ENCODE data around the gene FOXK2.

FOXK2 gene

DNA sequence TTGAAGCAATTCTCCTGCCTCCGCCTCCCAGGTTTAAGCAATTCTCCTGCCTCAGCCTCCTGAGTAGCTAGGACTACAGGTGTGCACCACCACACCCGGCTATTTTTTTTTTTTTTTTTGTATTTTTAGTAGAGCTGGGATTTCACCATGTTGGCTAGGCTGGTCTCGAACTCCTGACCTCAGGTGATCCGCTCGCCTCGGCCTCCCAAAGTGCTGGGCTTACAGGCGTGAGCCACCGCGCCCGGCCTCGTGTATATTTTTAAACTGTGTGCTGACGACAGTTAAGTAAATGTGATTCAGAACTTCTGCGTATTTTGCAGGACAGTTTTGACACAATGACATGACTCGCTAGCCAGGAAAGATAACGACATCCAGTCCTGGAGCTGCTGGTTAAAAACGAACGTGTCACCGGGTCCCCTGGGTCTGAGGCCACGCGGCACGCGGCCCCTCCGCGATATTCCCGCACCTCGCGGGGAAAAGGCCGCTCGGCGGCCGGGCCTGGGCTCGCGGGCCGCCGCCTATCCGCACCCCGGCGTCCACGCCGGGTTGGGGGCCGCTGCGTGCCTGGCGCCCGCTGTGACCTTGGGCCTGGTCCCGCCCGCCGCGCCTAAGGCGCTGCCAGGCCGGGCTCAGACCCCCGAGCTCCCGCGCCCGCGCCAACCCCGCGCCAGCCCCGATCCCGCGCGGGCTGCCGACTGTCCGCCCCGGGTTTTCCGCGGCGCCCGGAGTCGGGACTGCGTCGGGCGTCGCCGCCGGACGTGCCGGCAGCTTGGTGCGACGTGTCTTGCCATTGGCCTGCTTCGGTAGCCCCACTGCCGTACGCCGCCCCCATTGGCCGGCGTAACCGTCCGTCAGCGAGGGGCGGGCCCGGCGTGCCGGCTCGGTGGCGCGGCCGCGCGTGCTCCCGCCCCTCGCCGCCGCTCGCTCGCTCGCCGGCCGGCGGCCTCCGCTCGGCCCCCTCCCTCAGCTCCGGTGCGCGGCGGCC is at the start of gene FOXK2:
FOXK2 (plus strand) TSS at position 907 of the 985 bp plus-strand sequence. CDS start 157 bp downstream, outside the sequence.
- peak; percentile 94 for DNase-seq

DNA sequence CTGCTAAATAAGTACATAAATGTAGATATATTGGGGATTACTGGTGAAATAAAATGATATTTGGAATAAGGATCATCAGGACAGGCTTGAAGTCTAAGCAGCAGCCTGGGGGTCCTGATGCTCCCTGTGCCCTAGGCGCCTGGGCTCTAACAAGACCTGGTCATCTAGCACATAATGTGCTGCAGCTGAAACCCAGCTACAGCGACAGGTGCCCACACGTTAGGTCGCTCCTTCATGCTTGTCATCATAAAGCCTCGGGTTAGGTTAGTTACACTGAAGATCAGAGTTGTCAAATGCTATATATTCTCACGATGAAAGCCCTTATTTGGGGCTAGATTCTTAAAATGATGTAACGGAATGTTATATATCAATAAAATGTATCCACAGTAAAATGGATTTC is 49.5 kb upstream of the FOXK2 start:
- DNase-seq = no peak

DNA sequence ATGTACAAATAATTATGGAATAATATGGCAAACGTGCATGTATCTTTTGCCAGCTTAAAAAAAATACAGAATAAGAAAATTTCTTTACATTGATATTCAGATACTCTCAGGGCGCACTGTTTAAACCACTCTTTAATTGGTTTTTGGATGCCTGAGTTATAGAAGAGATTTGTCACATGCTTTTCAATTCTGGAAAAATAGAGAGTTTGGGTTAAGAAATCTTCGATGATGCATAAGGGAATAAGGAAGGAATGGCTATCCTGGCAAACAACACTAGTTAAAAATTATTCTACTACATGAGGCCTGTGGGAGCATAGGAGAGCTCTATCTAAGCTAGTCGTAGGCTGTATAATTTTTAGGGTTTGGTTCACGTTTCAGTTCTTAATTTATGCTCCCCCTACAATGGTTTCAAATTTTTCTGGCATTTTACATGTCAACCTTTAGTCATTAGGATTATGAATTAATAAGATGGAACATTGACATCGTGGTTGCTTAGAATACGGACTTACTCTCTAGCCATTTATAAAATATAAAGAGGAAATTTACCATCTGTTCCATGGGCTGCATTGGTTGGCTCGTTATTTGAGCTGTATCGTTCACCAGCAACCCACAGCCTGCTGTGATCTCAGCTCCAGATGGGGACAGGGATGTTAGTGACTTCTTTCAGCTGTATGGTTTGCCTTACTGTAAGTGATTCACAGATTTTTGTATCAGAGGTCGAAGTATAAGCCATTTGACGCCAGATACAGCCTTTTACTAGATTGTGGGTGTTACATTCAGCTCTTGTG is 45.1 kb upstream of the FOXK2 start:
- DNase-seq = no peak

DNA sequence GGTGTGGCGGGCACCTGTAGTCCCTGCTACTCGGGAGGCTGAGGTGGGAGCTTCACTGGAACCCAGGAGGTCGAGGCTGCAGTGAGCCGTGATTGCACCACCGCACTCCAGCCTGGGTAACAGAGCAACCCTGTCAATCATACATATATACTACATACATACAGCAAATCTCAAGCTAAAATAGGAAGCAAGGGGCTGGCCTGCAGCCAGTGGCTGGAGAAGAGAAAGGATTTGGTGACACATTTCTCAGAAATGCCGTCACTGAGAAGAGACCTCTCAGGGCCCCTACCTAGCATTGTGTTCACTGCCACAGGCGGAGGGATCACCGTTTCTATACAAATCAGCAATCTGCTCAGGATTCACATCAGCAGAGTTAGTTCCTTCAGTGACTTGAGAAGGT is 44.1 kb upstream of the FOXK2 start:
- DNase-seq = no peak

DNA sequence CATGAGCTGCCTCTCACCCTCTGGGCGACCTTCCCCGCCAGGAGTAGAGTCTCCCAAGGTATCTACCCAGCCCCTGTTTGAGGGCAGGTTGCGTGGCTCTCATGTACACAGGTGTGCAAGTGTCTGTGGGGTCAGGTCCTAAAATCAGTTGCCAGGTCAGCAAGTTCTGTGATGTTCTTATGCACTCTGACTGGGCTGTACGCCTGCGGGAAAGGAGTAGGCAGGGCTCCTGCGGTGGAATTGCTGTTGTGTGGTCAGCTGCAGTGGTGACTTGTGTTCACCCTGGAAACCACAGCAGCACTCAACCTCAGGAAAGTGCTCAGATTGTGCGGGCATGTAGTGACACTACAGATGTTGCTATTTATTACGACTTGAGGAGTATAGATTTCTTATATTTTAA is 41.6 kb upstream of the FOXK2 start:
- no peak for DNase-seq

DNA sequence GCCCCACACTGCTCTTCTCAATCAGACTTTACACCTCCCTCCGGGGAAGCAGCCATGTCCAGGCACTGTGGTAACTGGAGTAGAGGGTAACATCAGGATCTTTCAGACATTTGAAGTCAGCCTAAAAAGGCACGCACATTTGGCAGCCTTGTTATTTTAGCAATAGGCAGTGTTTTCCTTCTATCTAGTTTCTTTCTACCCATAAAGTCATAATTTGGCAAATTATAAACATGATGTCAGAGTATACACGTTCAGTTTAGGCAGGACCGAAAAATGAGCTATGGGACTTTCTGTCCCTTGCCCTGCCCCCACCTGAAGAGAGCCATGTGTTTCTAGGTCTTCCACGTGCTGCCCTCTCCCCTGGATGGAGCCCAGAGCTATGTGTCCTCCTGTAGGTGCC is 39.9 kb upstream of the FOXK2 start:
- DNase-seq = no peak

DNA sequence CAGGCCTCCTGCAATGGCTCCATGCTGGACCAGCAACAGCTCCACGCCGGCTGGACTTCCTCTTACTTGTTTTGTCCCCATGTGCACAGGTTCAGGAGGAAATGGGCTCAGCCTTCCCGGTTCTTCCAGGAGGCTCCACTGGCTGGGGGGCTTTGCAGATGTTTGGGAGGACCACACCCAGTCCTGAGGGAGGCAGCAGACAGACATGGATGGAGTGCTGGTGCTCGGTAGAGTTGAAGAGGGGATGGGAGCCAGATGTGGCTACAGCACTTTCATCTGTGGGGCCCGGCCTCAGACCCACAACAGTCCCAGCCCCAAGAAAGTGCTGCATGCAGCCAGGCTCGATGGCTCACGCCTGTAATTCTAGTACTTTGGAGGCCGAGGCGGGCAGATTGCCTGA is 39.2 kb upstream of the FOXK2 start:
- DNase-seq = no peak

DNA sequence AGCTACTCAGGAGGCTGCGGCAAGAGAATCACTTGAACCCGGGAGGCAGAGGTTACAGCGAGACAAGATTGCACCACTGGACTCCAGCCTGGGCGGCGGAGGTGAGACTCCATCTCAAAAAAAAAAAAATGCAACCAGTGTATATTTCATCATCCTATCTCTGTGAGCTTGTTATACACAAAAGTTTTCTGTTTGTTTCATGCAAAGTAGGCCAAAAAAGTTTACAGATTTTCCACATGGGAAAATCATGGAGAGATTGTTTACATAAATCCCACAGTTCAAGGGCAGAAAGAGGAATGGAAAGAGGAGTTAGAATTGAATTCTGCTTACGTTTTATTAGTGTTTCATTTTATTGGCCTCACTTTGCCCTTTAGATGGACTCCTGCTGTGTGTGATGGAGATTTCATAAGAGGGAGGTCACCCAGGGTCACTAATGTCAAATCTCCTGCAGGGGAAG is 36.3 kb upstream of the FOXK2 start:
- no peak for DNase-seq

DNA sequence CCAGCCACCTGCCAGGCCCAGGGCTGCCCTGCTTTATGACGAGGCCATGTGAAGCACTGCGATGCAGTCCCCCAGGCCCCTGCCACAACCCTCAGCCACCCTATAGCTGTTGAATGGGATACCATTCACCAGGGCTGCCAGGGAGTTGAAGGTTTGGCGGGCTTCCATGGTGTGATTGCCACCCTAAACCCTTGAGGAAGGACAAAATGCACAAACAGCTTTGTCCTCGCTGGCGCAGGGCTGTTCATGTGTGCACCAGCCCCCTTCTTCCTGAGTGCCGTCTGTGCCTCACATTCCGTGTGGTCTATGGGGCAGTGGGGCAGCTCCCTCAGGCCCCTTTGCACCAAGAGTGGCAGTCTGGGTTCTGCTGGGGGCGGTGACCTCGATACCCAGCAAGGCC is 35.7 kb upstream of the FOXK2 start:
- no peak for DNase-seq

DNA sequence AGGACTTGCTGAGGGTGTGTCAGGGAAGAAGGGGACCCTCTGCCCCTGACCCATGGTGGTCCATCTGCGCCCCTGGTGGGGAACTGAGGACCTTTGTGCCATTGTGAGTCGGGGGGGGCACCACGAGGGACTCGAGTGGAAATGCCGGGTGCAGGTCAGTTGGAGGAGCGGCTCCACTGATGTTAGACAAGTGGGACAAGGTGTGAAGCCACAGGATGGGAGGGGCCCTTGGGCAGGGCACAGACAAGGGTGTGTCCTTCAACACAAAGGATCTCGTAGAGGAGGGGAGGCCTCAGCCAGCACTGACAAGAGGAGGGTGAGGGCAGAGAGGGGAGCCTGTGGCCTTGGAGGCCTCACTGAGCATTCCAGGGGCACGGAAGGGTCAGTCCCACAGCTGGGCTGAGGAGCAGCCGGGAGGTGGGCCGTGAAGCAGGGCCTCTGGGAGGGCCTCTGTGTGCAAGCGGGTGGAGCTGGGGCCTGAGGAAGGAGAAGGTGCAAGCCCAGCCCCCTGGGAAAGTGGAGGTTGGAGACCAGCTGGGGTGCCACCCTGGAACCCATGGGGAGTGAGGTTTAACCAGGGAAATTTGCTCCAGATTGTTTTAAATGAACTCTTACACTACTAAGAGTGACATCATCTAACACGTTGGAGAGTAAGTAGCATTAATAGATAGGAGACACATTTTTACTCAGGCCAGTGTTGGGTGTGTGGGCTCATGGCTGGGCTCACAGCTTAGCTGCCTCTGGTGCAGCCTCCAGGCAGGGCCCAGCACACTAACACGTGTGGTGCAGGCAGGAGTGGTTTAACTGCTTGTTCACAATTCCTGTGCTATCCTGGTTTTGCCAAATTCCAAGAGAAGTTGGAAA is 33.1 kb upstream of the FOXK2 start:
- peak; percentile 10 for DNase-seq

DNA sequence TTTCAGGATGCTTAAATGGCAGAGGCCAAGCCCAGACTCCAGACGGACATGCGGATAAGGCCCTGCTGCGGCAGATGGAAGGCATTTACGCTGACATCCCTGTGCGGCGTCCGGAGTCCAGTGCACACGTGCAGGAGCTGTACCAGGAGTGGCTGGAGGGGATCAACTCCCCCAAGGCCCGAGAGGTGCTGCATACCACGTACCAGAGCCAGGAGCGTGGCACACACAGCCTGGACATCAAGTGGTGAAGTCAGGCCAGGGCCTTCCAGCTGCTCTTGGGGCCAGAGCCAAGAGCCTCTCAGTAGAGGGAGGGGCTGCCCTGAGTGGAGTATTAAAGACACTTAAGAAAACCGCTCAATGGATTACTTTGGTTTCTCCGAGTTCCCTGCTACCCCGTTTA is 31.6 kb upstream of the FOXK2 start:
- no peak for DNase-seq

DNA sequence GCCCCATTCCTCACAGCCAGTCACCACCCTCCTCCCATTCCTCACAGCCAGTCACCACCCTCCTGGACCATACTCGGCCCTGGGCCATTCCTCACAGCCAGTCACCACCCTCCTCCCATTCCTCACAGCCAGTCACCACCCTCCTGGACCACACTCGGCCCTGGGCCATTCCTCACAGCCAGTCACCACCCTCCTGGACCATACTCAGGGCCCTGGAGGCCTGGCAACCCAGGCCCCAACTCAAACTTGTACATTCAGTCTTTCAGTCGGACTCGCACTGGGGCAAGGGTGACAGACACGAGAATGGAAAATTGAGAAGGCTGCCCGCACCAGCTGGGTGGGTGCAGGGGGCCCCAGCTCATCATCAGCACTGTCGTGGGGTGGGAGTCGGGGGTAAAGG is 30.4 kb upstream of the FOXK2 start:
- DNase-seq = no peak

DNA sequence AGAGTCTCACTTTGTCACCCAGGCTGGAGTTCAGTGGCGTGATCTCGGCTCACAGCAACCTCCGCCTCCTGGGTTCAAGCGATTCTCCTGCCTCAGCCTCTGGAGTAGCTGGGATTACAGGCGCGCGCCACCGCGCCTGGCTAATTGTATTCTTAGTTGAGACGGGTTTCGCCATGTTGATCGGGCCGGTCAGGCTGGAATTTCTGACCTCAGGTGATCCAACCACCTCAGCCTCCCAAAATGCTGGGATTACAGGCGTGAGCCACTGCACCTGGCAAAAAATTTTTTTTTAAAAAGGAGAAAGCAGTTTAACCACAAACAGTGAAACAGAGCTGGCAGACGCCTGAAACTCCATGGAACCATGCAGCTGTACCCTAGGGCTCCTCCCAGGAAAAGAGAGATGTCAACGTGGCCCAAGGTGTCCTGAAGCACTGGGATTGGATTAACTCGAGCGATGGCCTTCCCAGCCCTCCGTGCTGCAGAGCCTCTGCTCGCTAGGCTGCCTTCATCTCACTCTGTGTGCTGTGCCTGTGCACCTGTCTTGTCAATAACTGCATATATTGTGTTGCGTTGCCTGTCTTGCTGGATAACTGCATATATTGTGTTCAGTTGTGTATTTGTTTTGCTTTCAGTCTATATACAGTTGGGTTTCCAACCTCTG is 29.6 kb upstream of the FOXK2 start:
- no peak for DNase-seq

DNA sequence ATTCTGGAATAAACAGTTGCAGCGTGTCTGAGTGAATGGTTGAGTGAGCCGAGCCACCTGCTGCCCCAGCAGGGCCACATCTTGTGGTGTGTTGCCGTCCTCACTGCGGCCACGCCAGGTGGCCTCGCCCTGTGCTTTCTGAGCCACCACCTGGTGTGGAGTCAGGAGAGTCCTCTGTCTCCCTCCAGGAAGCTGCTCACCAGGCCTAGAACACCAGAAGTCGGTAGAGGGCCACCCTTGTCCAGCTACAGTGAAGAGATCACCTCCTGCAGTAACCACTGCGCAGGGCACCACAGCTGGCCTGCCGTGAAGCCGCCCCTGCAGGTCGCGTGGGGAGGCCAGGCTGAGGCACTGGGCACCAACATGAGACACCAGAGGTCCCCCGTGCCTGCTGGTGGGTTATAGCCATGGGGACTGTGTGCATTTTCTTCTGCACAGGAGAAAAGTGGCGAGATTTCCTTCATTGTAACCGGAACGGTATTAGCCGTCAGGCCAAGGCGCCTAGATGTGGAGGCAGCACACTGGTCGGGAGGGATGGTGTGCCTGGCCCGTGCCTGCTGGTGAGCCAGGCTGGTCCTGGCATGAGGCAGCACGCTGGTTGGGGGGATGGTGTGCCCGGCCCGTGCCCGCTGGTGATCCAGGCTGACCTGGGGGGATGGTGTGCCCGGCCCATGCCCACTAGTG is 28.9 kb upstream of the FOXK2 start:
- no peak for DNase-seq

DNA sequence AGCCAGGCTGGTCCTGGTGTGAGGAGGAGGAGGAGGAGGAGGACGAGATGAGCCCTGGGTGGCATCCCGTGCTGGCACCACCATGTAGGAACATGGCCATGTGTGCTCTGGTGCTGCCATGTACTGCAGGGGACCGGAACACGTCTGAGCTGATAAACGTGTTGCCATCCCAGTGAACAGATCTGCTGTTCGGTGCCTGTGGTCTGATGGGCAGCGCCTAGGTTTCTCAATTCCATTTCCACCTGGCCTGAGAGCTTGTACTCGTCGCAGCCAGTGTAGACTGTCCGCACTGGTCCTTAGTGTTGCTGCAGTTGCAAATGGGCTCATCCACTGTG is 28.4 kb upstream of the FOXK2 start:
- DNase-seq = no peak

DNA sequence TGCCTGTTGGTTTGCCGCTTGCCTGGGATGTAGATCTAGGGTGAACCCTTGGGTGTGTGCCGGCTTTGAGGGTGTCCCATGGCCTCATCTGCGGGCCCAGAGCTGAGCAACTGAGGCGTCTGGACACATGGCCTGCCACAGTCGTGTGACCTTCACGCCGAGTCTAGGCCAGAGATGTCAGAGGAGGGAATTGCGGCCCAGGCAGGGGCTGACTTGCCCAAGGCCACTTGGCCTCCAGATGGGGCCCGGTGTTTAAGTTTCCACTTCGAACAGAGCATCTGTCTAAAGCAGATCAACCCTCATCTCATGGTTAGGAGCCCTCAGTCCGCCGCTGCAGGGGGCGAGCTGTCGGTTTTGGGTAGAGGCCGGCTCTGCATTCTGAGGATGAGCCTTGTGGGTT is 28.0 kb upstream of the FOXK2 start:
- DNase-seq = no peak

DNA sequence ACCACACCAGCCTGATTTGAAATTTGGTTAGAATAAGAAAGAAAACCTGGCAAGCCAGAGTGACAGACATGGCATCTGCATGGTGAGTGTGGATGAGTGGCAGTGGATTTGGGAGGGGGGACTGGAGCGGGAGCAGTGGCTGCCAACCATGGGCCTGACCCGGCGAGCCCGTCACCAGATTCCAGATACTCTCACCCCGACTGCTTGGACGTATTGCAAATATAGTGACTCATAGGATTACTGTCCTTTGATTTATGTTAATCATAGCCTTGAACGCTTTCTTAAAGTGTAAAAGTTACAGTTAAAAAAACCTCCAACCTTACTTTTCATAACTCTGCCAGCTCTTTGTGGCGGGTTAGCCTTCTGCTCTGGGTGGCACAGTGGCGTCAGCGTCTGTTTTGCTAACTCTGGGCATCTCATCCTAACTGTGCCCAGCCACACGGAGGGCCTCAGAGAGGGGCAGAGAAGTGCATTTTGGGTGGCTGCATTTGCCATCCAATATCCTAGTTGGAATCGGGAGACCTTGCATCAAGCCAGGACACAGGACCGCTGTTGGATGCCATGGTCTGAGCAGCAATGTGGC is 26.8 kb upstream of the FOXK2 start:
- DNase-seq = no peak

DNA sequence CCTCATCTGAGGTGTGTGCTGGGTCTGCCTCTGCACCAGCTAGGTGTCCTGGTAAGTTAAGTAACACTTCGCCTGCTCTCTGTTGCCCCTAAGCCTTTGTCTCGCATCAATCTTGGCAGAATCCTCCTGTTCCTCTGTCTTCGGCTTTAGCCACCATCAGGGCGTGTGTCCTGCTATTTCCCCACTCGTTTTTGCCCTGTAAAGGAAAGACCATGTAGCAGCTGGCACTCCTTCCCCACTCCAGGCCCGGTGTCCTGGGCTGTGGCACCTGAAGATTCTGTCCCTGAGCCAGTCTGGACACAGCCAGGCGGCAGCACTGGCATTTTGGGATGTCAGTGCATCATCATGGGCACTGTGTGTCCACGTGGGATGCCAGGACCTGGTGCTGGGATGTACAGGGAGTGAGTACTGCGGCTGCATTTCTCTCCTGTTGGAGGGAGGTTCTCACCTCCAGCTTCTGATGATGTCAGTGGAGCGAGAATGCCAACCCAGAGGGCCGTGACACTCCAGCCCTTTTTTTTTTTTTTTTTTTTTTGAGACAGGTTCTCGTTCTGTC is 26.2 kb upstream of the FOXK2 start:
- DNase-seq = no peak

DNA sequence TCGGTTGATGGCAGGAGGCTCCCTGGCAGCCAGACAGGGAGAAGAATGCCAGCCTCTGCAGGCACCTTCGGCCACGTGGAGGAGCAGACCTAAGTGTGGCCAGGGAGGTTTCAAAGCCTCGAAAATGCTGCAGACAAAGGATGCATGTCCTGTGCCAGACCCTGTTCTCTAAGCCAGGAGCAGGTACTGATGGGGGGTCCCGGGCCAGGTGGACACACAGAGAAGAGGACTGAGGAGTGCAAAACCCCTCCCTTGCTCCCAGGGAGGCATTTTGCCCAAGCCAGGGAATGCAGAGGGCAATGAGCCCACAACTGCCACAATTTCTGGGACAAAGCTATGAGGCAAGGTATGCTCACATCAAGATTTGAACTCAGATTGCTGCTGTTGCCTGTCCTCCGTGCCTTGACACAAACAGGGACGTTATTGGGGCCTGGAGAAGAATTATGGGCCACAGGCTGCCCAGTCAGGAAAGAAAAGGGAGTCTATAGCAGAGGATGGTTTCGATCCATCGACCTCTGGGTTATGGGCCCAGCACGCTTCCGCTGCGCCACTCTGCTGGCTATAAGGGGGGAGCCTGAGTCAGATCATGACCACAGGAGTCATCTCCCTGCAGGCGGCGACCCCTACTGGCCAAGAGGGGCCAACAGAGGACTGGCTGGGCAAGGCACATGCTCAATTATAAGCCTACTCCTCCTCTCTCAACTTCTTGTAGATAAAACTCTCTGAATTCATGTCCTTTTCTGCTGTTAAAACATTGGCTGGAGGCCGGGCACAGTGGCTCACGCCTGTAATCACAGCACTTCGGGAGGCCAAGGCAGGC is 25.1 kb upstream of the FOXK2 start:
- DNase-seq = peak; percentile 81

DNA sequence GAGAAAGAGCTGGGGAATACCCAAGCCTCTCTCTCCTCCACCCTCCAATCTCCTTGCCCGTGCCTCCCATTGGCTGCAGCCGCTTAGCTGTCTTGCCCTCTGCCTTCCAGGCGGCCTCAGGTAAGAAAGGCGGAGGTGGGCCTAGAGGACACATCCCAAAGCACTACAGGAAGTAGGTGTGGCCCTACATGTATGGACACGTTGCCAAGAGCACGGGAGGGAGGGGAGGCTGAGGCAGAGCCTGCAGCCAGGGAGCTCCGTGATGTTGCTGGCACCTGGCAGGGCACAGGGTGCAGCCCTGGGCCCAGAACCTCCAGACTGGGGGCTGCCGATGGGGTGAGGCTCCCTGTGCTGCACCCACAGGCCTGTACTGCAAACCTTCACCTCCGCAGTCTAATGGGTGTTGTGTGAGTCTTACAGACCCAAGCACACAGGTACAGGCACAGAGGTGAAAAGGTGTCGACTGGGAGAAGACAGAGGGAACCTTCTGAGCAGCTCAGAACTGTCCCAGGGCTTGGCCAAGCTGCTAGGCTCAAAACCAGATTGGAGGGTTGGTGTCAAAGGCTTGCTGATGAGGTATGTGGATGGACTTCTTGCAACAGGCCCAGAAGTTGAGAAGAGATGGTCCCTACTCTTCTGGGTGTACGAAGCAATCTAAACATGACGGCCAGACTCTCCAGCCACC is 23.5 kb upstream of the FOXK2 start:
- DNase-seq = no peak
